ENCODE measurements around the gene ACAA1. TPM values are rescaled to one million over a fixed set of nuclear protein-coding genes. Genes with fewer than 3 reads are reported as not detected.

ACAA1 gene
- total and polyA plus RNA-seq, 5 donors, result 80.8 to 98.8 (median 93.7) TPM

- intact Hi-C loops (cut with DNase I), result loop anchor here in 2 of 4 donors (10.0 kb wide), 2 partner anchors 364 to 374 kb away; no protein-coding TSS in a partner anchor
- WGBS, result 87% methylated on average over 6 of the region's 6 CpGs
- Histone ChIP-seq H3K4me1 (ENCODE audit: control insufficient read depth, insufficient read depth, low read length) (no peaks in the 10 kb centered on the region), H3K27ac (ENCODE audit: low read length) (no peak overlapping the region), H3K9me3 (ENCODE audit: control insufficient read depth, low read length) (no peaks in the 10 kb centered on the region), H3K27me3 (ENCODE audit: control insufficient read depth, insufficient read depth) (no peaks in the 10 kb centered on the region), H3K4me3 (ENCODE audit: low read length) (no peak overlapping the region)
- DNase-seq, result no peak
- ATAC-seq, result no peak
These were observed 26.4 kb downstream of the ACAA1 start for GRCh38 chr3:38110314-38111050.

DNA sequence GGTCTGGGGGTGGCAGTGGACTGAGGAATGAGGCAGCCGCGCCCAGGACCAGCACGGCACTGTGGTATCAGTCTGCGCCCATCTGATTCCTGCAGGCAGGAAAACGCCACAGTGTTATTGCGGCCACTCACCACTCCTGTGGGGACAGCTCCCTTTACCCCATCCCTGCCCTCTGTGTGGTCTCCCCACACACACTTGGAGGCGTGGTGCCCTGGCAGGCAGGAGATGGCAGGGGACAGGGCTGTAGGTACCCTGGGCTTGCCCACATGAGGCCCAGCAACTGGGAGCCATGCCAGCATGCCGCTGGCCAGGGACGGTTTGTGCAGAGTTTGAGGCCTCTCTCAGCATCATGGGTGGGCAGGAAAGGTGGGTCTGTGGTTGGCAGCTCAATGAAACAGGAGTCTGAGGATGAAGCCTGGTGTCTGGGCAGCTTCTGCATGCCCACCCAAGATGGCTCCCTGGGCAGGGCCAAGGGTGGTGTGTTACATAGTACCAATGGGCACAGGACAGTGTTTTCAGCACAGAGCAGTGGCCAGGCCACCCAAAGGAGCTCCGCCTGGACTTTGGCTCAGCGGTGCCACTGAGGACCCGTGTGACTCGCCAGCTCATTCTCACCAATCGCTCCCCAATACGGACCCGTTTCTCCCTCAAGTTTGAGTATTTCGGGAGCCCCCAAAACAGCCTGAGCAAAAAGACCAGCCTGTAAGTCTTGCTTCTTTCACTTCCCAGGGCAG is 27.2 kb downstream of the ACAA1 start:
- ATAC-seq, result no peak
- no peaks in the 10 kb centered on the region for H3K4me1 ChIP-seq (ENCODE audit: control insufficient read depth, insufficient read depth, low read length)
- no peak overlapping the region for H3K27ac ChIP-seq (ENCODE audit: low read length)
- WGBS, result 91% methylated on average over 17 of the region's 17 CpGs
- H3K27me3 ChIP-seq (ENCODE audit: control insufficient read depth, insufficient read depth), result no peaks in the 10 kb centered on the region
- H3K4me3 ChIP-seq (ENCODE audit: low read length), result no peak overlapping the region
- intact Hi-C loops (cut with DNase I), result loop anchor here in 2 of 4 donors (10.0 kb wide), 2 partner anchors 365 to 375 kb away; no protein-coding TSS in a partner anchor
- no peak for DNase-seq
- H3K9me3 ChIP-seq (ENCODE audit: control insufficient read depth, low read length), result no peaks in the 10 kb centered on the region

DNA sequence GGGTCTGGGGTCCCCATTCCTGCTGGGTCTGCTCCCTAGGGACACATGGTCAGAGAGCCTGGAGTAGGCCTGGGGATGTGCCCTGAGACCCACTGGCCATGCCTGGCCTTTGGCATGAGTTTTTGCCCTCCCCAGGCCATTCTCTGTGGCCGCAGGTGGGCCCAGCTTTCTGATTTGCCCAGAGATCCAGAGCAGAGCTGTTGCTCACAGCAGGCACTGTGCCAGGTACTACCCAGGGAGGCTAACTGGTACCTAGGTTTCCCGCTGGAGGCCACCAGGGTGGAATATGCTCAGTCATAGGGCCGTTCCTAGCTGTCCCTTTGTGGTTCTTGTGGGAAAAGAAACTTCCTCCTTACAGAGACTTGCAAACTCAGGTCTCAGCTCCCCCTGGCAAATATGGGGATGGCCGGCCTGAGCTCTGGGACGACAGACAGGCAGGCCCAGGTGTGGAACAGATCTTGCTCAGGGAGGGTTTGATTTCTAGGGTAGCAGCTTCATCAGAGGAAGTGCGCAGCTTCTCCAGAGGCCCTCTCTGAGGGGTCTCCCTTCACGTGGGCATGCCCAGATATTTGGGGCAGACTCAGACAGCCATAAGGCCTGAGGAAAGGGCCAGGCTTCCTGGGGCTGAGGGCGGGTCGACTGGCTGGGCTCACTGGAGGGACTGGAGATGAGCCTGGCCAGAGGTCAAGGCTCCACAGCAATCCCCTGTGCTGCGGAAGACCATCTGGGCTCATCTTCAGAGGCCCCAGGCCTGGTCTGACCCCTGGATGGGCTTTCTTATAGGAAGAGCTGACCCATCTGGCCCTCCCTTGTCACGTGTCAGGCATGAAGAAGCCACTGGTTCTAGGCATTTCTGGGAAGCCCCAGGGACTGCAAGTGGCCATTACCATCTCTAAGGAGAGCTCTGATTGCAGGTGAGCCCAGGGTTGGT is 28.0 kb downstream of the ACAA1 start:
- DNase-seq, result no peak

GRCh38 chr3:38107911-38108648 is 28.8 kb downstream of the ACAA1 start:
- Histone ChIP-seq H3K4me1 (ENCODE audit: control insufficient read depth, insufficient read depth, low read length) (no peaks in the 10 kb centered on the region), H3K27ac (ENCODE audit: low read length) (no peak overlapping the region), H3K27me3 (ENCODE audit: control insufficient read depth, insufficient read depth) (no peaks in the 10 kb centered on the region), H3K9me3 (ENCODE audit: control insufficient read depth, low read length) (no peaks in the 10 kb centered on the region), H3K4me3 (ENCODE audit: low read length) (no peak overlapping the region)
- DNase-seq (no peak), ATAC-seq (peak in 1 of 2 donors; percentile 16)
- intact Hi-C loops (cut with DNase I), result no loop called here
- WGBS, result 79% methylated on average over 7 of the region's 7 CpGs

More for the DNA sequence above, 28.0 kb downstream of the ACAA1 start:
- peak; percentile 12 for ATAC-seq
- intact Hi-C loops (cut with DNase I), result no loop called here
- H3K4me3 ChIP-seq (ENCODE audit: low read length), result no peak overlapping the region
- H3K9me3 ChIP-seq (ENCODE audit: control insufficient read depth, low read length), result no peaks in the 10 kb centered on the region
- H3K27ac ChIP-seq (ENCODE audit: low read length), result no peak overlapping the region
- 83% methylated on average over 11 of the region's 11 CpGs for WGBS
- H3K4me1 ChIP-seq (ENCODE audit: control insufficient read depth, insufficient read depth, low read length), result no peaks in the 10 kb centered on the region
- H3K27me3 ChIP-seq (ENCODE audit: control insufficient read depth, insufficient read depth), result no peaks in the 10 kb centered on the region

DNA sequence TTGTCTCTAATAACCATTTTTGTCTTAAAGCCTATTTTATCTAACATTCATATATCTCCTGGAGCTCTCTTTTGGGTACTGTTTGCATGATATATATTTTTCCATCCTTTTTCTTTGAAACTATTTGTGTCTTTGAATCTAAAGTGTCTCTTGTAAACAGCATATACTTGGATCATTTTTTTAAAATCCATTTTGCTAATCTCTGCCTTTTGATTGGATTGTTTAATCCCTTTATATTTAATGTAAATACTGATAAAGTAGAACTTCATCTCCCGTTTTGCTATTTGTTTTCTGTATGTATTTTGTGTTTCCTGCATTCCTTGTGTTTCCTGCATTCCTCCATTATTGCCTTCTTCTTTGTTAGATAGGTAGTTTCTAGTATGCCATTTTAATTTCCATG is 31.4 kb downstream of the ACAA1 start:
- WGBS, result 50% methylated on average over 1 of the region's 1 CpG
- H3K4me1 ChIP-seq (ENCODE audit: control insufficient read depth, insufficient read depth, low read length), result no peaks in the 10 kb centered on the region
- intact Hi-C loops (cut with DNase I), result no loop called here
- H3K27me3 ChIP-seq (ENCODE audit: control insufficient read depth, insufficient read depth), result no peaks in the 10 kb centered on the region
- ATAC-seq (no peak), DNase-seq (no peak)
- H3K27ac ChIP-seq (ENCODE audit: low read length), result no peak overlapping the region
- H3K9me3 ChIP-seq (ENCODE audit: control insufficient read depth, low read length), result no peaks in the 10 kb centered on the region
- H3K4me3 ChIP-seq (ENCODE audit: low read length), result no peak overlapping the region

- ATAC-seq (no peak), DNase-seq (no peak)
- WGBS, result 70% methylated on average over 1 of the region's 1 CpG
- Histone ChIP-seq H3K4me3 (ENCODE audit: low read length) (no peak overlapping the region), H3K9me3 (ENCODE audit: control insufficient read depth, low read length) (no peaks in the 10 kb centered on the region), H3K27ac (ENCODE audit: low read length) (no peak overlapping the region), H3K4me1 (ENCODE audit: control insufficient read depth, insufficient read depth, low read length) (no peaks in the 10 kb centered on the region), H3K27me3 (ENCODE audit: control insufficient read depth, insufficient read depth) (no peaks in the 10 kb centered on the region)
- intact Hi-C loops (cut with DNase I), result no loop called here
These were observed 34.5 kb downstream of the ACAA1 start for GRCh38 chr3:38102444-38102814.

DNA sequence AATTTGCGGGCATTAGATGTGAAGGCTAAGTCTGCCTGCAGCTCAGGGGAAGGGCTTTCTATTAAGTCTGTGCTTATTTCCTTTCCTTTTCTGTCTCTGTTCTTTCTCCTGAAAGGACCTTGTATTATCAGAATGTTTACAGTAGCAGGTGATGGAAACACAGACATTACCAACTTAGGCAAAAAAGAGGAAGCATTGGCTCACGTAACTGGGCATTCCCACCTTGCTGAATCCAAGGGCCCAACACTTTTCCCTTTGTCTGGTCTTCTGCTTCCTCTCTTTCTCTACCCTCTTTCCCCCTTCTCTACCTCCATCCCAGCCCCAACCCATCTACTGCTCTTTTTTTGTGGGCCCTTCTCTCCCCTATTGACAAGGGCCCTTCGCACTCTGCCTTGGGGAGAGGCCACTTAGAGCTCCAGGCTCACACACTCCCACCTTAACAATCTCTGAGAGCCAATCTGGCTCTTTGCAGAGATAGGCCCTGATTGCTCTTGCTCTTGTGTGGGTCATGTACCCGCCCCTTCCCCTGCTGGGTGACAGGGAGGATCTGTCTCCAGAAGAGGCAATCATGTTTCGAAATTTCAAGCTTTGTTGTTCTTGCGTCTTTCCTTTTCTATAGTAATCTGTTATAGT is 35.0 kb downstream of the ACAA1 start:
- no peak for ATAC-seq
- WGBS, result 75% methylated on average over 6 of the region's 6 CpGs
- no peaks in the 10 kb centered on the region for H3K27me3 ChIP-seq (ENCODE audit: control insufficient read depth, insufficient read depth)

GRCh38 chr3:38100498-38100897 is 36.4 kb downstream of the ACAA1 start:
- no peak for ATAC-seq
- no peak for DNase-seq
- Histone ChIP-seq H3K9me3 (ENCODE audit: control insufficient read depth, low read length) (no peaks in the 10 kb centered on the region), H3K27ac (ENCODE audit: low read length) (no peak overlapping the region), H3K27me3 (ENCODE audit: control insufficient read depth, insufficient read depth) (no peaks in the 10 kb centered on the region), H3K4me1 (ENCODE audit: control insufficient read depth, insufficient read depth, low read length) (no peaks in the 10 kb centered on the region), H3K4me3 (ENCODE audit: low read length) (no peak overlapping the region)
- 79% methylated on average over 3 of the region's 3 CpGs for WGBS
- intact Hi-C loops (cut with DNase I), result no loop called here

More for the DNA sequence above, 35.0 kb downstream of the ACAA1 start:
- DNase-seq, result no peak
- intact Hi-C loops (cut with DNase I), result no loop called here
- Histone ChIP-seq H3K27ac (ENCODE audit: low read length) (no peak overlapping the region), H3K4me1 (ENCODE audit: control insufficient read depth, insufficient read depth, low read length) (no peaks in the 10 kb centered on the region), H3K9me3 (ENCODE audit: control insufficient read depth, low read length) (no peaks in the 10 kb centered on the region), H3K4me3 (ENCODE audit: low read length) (no peak overlapping the region)

DNA sequence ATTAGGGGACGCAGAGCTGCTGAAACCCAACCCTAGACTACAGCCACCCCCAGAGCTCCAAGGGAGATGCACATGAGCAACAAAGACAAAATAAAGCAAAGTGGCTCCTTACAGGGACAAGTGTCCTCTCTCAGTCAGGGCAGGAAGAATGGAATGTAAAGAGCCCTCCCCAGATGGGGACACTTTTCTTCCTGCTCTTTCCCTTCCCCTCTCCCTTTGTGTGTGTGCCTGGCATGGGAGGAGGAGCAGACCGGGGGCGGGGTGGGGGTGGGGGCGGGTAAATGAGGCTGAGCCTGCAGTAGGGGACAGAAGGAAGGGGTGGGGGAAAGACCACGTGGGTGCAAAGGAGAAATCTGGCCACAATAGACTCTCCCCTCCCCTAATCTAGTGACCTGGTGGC is 37.4 kb downstream of the ACAA1 start:
- Histone ChIP-seq H3K4me3 (ENCODE audit: low read length) (no peak overlapping the region), H3K27ac (ENCODE audit: low read length) (no peak overlapping the region), H3K27me3 (ENCODE audit: control insufficient read depth, insufficient read depth) (no peaks in the 10 kb centered on the region), H3K4me1 (ENCODE audit: control insufficient read depth, insufficient read depth, low read length) (no peaks in the 10 kb centered on the region), H3K9me3 (ENCODE audit: control insufficient read depth, low read length) (no peaks in the 10 kb centered on the region)
- no peak for ATAC-seq
- WGBS, result 15% methylated on average over 5 of the region's 5 CpGs
- intact Hi-C loops (cut with DNase I), result no loop called here
- no peak for DNase-seq

- DNase-seq (no peak), ATAC-seq (no peak)
- H3K9me3 ChIP-seq (ENCODE audit: control insufficient read depth, low read length), result no peaks in the 10 kb centered on the region
- H3K4me1 ChIP-seq (ENCODE audit: control insufficient read depth, insufficient read depth, low read length), result no peaks in the 10 kb centered on the region
- no peaks in the 10 kb centered on the region for H3K27me3 ChIP-seq (ENCODE audit: control insufficient read depth, insufficient read depth)
- no peak overlapping the region for H3K4me3 ChIP-seq (ENCODE audit: low read length)
- intact Hi-C loops (cut with DNase I), result no loop called here
- no peak overlapping the region for H3K27ac ChIP-seq (ENCODE audit: low read length)
- WGBS, result 92% methylated on average over 9 of the region's 9 CpGs
These were observed 38.6 kb downstream of the ACAA1 start for GRCh38 chr3:38098376-38098723.
